ENCODE data around the gene CCL2. TPM values are rescaled to one million over a fixed set of nuclear protein-coding genes. Genes with fewer than 3 reads are reported as not detected.

CCL2 gene
- total RNA-seq, 1 experiment from 2014 or later: 1.4 TPM

- Mint-ChIP-seq H3K4me3 (no peak overlapping the region), H3K36me3 (ENCODE audit: insufficient read depth in 1 of 3, low read depth in 3 of 3) (no peaks in the 10 kb centered on the region; a peak in 1 of 7 replicates), H3K27me3 (ENCODE audit: low read depth) (peaks cover 14% of the 10 kb centered on the region), H3K27ac (no peak overlapping the region), H3K9me3 (no peaks in the 10 kb centered on the region), H3K4me1 (peaks cover 33 to 35% of the 10 kb centered on the region in 2 experiments)
- Histone ChIP-seq H3K14ac (ENCODE audit: insufficient read depth, low read length) (no peak overlapping the region), H3K9ac (ENCODE audit: extremely low read depth, insufficient read length, low read length) (no peak overlapping the region), H2BK12ac (ENCODE audit: insufficient read length, low read depth, low read length) (no peak overlapping the region), H4K5ac (ENCODE audit: insufficient read length, low read depth, low read length) (no peak overlapping the region), H3K23me2 (ENCODE audit: insufficient read length, low read depth, low read length, poor library complexity, severe bottlenecking) (no peaks in the 10 kb centered on the region), H4K8ac (replicated peaks; ENCODE audit: insufficient read length, low read depth, low read length) (no peak overlapping the region), H3K9me3 (ENCODE audit: control insufficient read depth, low read depth, low read length) (no peaks in the 10 kb centered on the region), H2BK20ac (ENCODE audit: low read depth, low read length, poor library complexity, severe bottlenecking) (no peak overlapping the region), H3K23ac (ENCODE audit: insufficient read length, low read depth, low read length) (no peak overlapping the region), H2BK120ac (ENCODE audit: low read depth, low read length, poor library complexity, severe bottlenecking) (no peak overlapping the region), H3K27ac (ENCODE audit: insufficient read length, low read depth, low read length) (no peak overlapping the region), H3T11ph (ENCODE audit: low read length) (no peak overlapping the region), H3K4me2 (ENCODE audit: insufficient read depth, insufficient read length, low read length) (no peak overlapping the region), H3K56ac (ENCODE audit: insufficient read length, low read depth, low read length) (no peak overlapping the region), H3K4ac (ENCODE audit: low read depth, low read length) (no peak overlapping the region), H4K20me1 (ENCODE audit: control insufficient read depth, insufficient read depth, insufficient read length) (no peaks in the 10 kb centered on the region), H2AK5ac (ENCODE audit: insufficient read length, low read length) (no peak overlapping the region), H4K91ac (ENCODE audit: insufficient read length, low read depth, low read length) (no peak overlapping the region), H3K27me3 (ENCODE audit: insufficient read depth, low read length) (no peaks in the 10 kb centered on the region; the same call in 1 of the 2 replicates), H3K4me1 (ENCODE audit: insufficient read depth, low read length) (peaks cover 4% of the 10 kb centered on the region; the same call in 1 of the 2 replicates), H3K18ac (ENCODE audit: insufficient read length, low read depth, low read length) (no peak overlapping the region), H3K79me1 (ENCODE audit: insufficient read depth, low read depth, low read length, poor library complexity, severe bottlenecking) (no peaks in the 10 kb centered on the region), H2AFZ (ENCODE audit: low read length) (no peak overlapping the region), H3K79me2 (ENCODE audit: insufficient read depth, low read length) (no peaks in the 10 kb centered on the region), H2BK15ac (ENCODE audit: low read depth, low read length) (no peak overlapping the region), H2BK5ac (ENCODE audit: insufficient read length, low read length) (no peak overlapping the region)
- WGBS (ENCODE audit: extremely low coverage, insufficient read length, low lambda C conversion rate): no CpG with 5 or more reads among the region's 1 CpG
- no peak for DNase-seq
- TF ChIP-seq CTCF (conservative IDR thresholded peaks at IDR 0.05): no peak
Observed at GRCh38 chr17:34249478-34249877, 5.6 kb upstream of the CCL2 start.
